H9 (cell line): ENCODE results near the gene MED20. TPM values are rescaled to one million over a fixed set of nuclear protein-coding genes. Genes with fewer than 3 reads are reported as not detected.
A peak's percentile ranks its signal among the peaks of the same experiment; 100 is the strongest.

ENCODE experiments used
- DNase-seq: peaks from one replicate; pipeline ENCODE4 v3.0.0-alpha.2; 2017
- H2AFZ ChIP-seq: one replicate; pipeline ENCODE4 v1.6.1; 2013; ENCODE audit warnings: mild to moderate bottlenecking, low read length, control low read depth, moderate library complexity
- H2AK5ac ChIP-seq: 2 replicates; pipeline ENCODE4 v1.6.1; 2013; ENCODE audit warnings: low read length, control low read depth, mixed read lengths; ENCODE audit not compliant: insufficient read length
- H2BK120ac ChIP-seq: one replicate; pipeline ENCODE4 v1.6.1; 2013; ENCODE audit warnings: low read depth, mild to moderate bottlenecking, low read length, control low read depth, inconsistent platforms; ENCODE audit not compliant: poor library complexity, severe bottlenecking
- H2BK12ac ChIP-seq: 2 replicates; pipeline ENCODE4 v1.6.1; 2013; ENCODE audit warnings: low read length, control low read depth, mixed read lengths, low read depth; ENCODE audit not compliant: insufficient read length
- H2BK15ac ChIP-seq: 2 replicates; pipeline ENCODE4 v1.6.1; 2013; ENCODE audit warnings: low read depth, low read length, control low read depth
- H2BK20ac ChIP-seq: one replicate; pipeline ENCODE4 v1.6.1; 2013; ENCODE audit warnings: low read depth, mild to moderate bottlenecking, low read length, control low read depth, inconsistent platforms; ENCODE audit not compliant: poor library complexity, severe bottlenecking
- H2BK5ac ChIP-seq: 2 replicates; pipeline ENCODE4 v1.6.1; 2013; ENCODE audit warnings: low read length, control low read depth, mixed read lengths; ENCODE audit not compliant: insufficient read length
- H3K14ac ChIP-seq: 2 replicates; pipeline ENCODE4 v1.6.1; 2013; ENCODE audit warnings: low read length, control low read depth; ENCODE audit not compliant: insufficient read depth
- H3K18ac ChIP-seq: 2 replicates; pipeline ENCODE4 v1.6.1; 2013; ENCODE audit warnings: low read depth, mild to moderate bottlenecking, mixed read lengths, low read length, control low read depth; ENCODE audit not compliant: insufficient read length
- H3K23ac ChIP-seq: 2 replicates; pipeline ENCODE4 v1.6.1; 2013; ENCODE audit warnings: low read length, control low read depth, mixed read lengths, low read depth; ENCODE audit not compliant: insufficient read length
- H3K23me2 ChIP-seq: 2 replicates; pipeline ENCODE4 v1.6.1; 2013; ENCODE audit warnings: low read depth, mild to moderate bottlenecking, mixed read lengths, low read length, control low read depth; ENCODE audit not compliant: insufficient read length, poor library complexity, severe bottlenecking
- H3K27ac ChIP-seq: 2 replicates; pipeline ENCODE4 v1.5.1; 2013; ENCODE audit warnings: low read length, control low read depth, mixed read lengths, low read depth; ENCODE audit not compliant: insufficient read length
- H3K27me3 ChIP-seq: 2 replicates; pipeline ENCODE4 v1.6.1; 2013; ENCODE audit warnings: low read length, control low read depth, inconsistent platforms; ENCODE audit not compliant: insufficient read depth
- H3K4ac ChIP-seq: 2 replicates; pipeline ENCODE4 v1.6.1; 2013; ENCODE audit warnings: low read depth, mild to moderate bottlenecking, control low read depth, inconsistent platforms, low read length, moderate library complexity
- H3K4me1 ChIP-seq: 2 replicates; pipeline ENCODE4 v1.6.1; 2013; ENCODE audit warnings: low read length, control low read depth, inconsistent platforms; ENCODE audit not compliant: insufficient read depth
- H3K4me2 ChIP-seq: 2 replicates; pipeline ENCODE4 v1.6.1; 2013; ENCODE audit warnings: low read length, control low read depth, mixed read lengths; ENCODE audit not compliant: insufficient read length, insufficient read depth
- H3K56ac ChIP-seq: 2 replicates; pipeline ENCODE4 v1.6.1; 2013; ENCODE audit warnings: low read depth, mild to moderate bottlenecking, mixed read lengths, low read length, control low read depth; ENCODE audit not compliant: insufficient read length
- H3K79me1 ChIP-seq: 2 replicates; pipeline ENCODE4 v1.6.1; 2013; ENCODE audit warnings: low read depth, mild to moderate bottlenecking, moderate library complexity, low read length, control low read depth, inconsistent platforms; ENCODE audit not compliant: insufficient read depth, poor library complexity, severe bottlenecking
- H3K79me2 ChIP-seq: 2 replicates; pipeline ENCODE4 v1.6.1; 2013; ENCODE audit warnings: low read length, control low read depth, inconsistent platforms; ENCODE audit not compliant: insufficient read depth
- H3K9ac ChIP-seq: 2 replicates; pipeline ENCODE4 v1.6.1; 2013; ENCODE audit warnings: low read length, control low read depth, mixed read lengths; ENCODE audit not compliant: insufficient read length; ENCODE audit errors: extremely low read depth
- H3K9me3 ChIP-seq: one replicate; pipeline ENCODE4 v1.6.1; 2013; ENCODE audit warnings: low read depth, low read length, inconsistent platforms; ENCODE audit not compliant: control insufficient read depth
- H3T11ph ChIP-seq: one replicate; pipeline ENCODE4 v1.6.1; 2013; ENCODE audit warnings: mild to moderate bottlenecking, low read length, control low read depth, inconsistent platforms
- H4K20me1 ChIP-seq: one replicate; pipeline ENCODE4 v1.6.1; 2013; ENCODE audit not compliant: control insufficient read depth, insufficient read length, insufficient read depth
- H4K5ac ChIP-seq: 2 replicates; pipeline ENCODE4 v1.6.1; 2013; ENCODE audit warnings: low read depth, mild to moderate bottlenecking, mixed read lengths, low read length, control low read depth; ENCODE audit not compliant: insufficient read length
- H4K8ac ChIP-seq: replicated peaks from 2 replicates; pipeline ENCODE4 v1.6.1; 2013; ENCODE audit warnings: low read length, control low read depth, mixed read lengths, low read depth; ENCODE audit not compliant: insufficient read length
- H4K91ac ChIP-seq: 2 replicates; pipeline ENCODE4 v1.6.1; 2013; ENCODE audit warnings: low read depth, mild to moderate bottlenecking, moderate library complexity, mixed read lengths, low read length, control low read depth; ENCODE audit not compliant: insufficient read length
- H3K27ac Mint-ChIP-seq, 3 experiments: 2 replicates in 2 of 3; 3 replicates in 1 of 3; pipeline ENCODE4 v1.8.0; 2020 to 2021; ENCODE audit warnings: mixed read lengths in 3 of 3, mild to moderate bottlenecking in 1 of 3, moderate library complexity in 1 of 3
- H3K27me3 Mint-ChIP-seq: 2 replicates; pipeline ENCODE4 v1.8.0; 2021; ENCODE audit warnings: low read depth, mild to moderate bottlenecking, moderate library complexity, mixed read lengths
- H3K36me3 Mint-ChIP-seq, 3 experiments: 2 replicates in 2 of 3; 3 replicates in 1 of 3; pipeline ENCODE4 v1.8.0; 2020 to 2021; ENCODE audit warnings: low read depth in 3 of 3, mixed read lengths in 3 of 3; ENCODE audit not compliant: insufficient read depth in 1 of 3
- H3K4me1 Mint-ChIP-seq, 2 experiments: 2 replicates each; pipeline ENCODE4 v1.8.0; 2020; ENCODE audit warnings: mixed read lengths in 2 of 2
- H3K4me3 Mint-ChIP-seq, 2 experiments: 2 replicates in 1 of 2; 3 replicates in 1 of 2; pipeline ENCODE4 v1.8.0; 2020 to 2021; ENCODE audit warnings: mild to moderate bottlenecking in 2 of 2, mixed read lengths in 2 of 2, moderate library complexity in 1 of 2
- H3K9me3 Mint-ChIP-seq, 2 experiments: 2 replicates in 1 of 2; 3 replicates in 1 of 2; pipeline ENCODE4 v1.8.0; 2020; ENCODE audit warnings: mild to moderate bottlenecking in 2 of 2, mixed read lengths in 2 of 2, moderate library complexity in 1 of 2
- CTCF ChIP-seq: fragments of 200-600 bp; sonication (generic); conservative IDR thresholded peaks from 3 replicates; pipeline ENCODE4 v1.8.0; 2021; ENCODE audit warnings: antibody characterized with exemption, mild to moderate bottlenecking
- WGBS: extraction: QIAGEN DNeasy Blood & Tissue Kit; methylation state at CpG from one replicate; pipeline ENCODE4 v1.1.7; 2013; ENCODE audit warnings: missing lambda C conversion rate, low lambda C conversion rate, mixed read lengths; ENCODE audit not compliant: insufficient read length; ENCODE audit errors: extremely low coverage; 5-methylcytosine and 5-hydroxymethylcytosine counted together
- total RNA-seq: library from RNA; stranded (reverse); gene quantifications from 2 replicates; pipeline ENCODE4 v1.2.1, GENCODE V29; 2021

Gene MED20
- total RNA-seq, 1 experiment from 2014 or later, result 28.9 TPM

GRCh38 chr6:41941280-41942066, 20.5 kb upstream of the MED20 start, which contains the start of gene CCND3:
TSS of gene CCND3 (minus strand) at chr6:41941808. CDS start at chr6:41941649, 159 bp downstream.
- Mint-ChIP-seq H3K36me3 (peaks cover 2 to 13% (median 9%) of the 10 kb centered on the region in 3 experiments; a peak in 6 of 7 replicates), H3K27me3 (peaks cover 5% of the 10 kb centered on the region), H3K27ac (no peak within 1 kb of the TSS), H3K4me3 (peak within 1 kb of the TSS; percentile 83 to 96), H3K9me3 (no peaks in the 10 kb centered on the region), H3K4me1 (peaks cover 26 to 34% of the 10 kb centered on the region in 2 experiments)
- Histone ChIP-seq H3K9ac (peak within 1 kb of the TSS; percentile 30), H3K27me3 (no peaks in the 10 kb centered on the region), H3K79me2 (no peaks in the 10 kb centered on the region), H4K91ac (no peak within 1 kb of the TSS), H3K4me1 (peaks cover 16% of the 10 kb centered on the region; the same call in 1 of the 2 replicates), H3K4ac (no peak within 1 kb of the TSS), H3K27ac (no peak within 1 kb of the TSS), H4K8ac (no peak within 1 kb of the TSS), H3K14ac (no peak within 1 kb of the TSS; the same call in 1 of the 2 replicates), H4K20me1 (peaks cover under 1% of the 10 kb centered on the region), H4K5ac (no peak within 1 kb of the TSS), H2BK5ac (no peak within 1 kb of the TSS), H3K23me2 (peaks cover 7% of the 10 kb centered on the region), H2BK120ac (no peak within 1 kb of the TSS), H3K18ac (no peak within 1 kb of the TSS), H3T11ph (no peak within 1 kb of the TSS), H3K4me2 (peak within 1 kb of the TSS; percentile 81), H2BK20ac (no peak within 1 kb of the TSS), H3K79me1 (no peaks in the 10 kb centered on the region), H2AK5ac (no peak within 1 kb of the TSS), H2BK15ac (no peak within 1 kb of the TSS), H2AFZ (peak within 1 kb of the TSS; percentile 83), H3K23ac (no peak within 1 kb of the TSS), H3K56ac (no peak within 1 kb of the TSS), H3K9me3 (no peaks in the 10 kb centered on the region), H2BK12ac (no peak within 1 kb of the TSS)
- no peak for TF ChIP-seq CTCF
- no CpG with 5 or more reads among the region's 87 CpGs for WGBS
- DNase-seq, result peak; percentile 79
